Neural progenitor cell (in vitro differentiated cells): ENCODE measurements around the gene PPP2R1A. TPM values are rescaled to one million over a fixed set of nuclear protein-coding genes. Genes with fewer than 3 reads are reported as not detected.
A peak's percentile ranks its signal among the peaks of the same experiment; 100 is the strongest.

Source experiments
- DNase-seq: peaks from one replicate; pipeline ENCODE4 v3.0.0-alpha.2; 2016; ENCODE audit warnings: low spot score
- H2AFZ ChIP-seq: fragments of 200-600 bp; sonication (generic); replicated peaks from 2 replicates; pipeline ENCODE4 v1.6.1; 2016; ENCODE audit warnings: antibody characterized with exemption
- H3F3A ChIP-seq: fragments of 200-600 bp; sonication (generic); 2 replicates; pipeline ENCODE4 v1.6.1; 2016; ENCODE audit warnings: antibody characterized with exemption, low read depth
- H3K27ac ChIP-seq: fragments of 200-600 bp; sonication (generic); 2 replicates; pipeline ENCODE4 v1.5.1; 2016; ENCODE audit warnings: mild to moderate bottlenecking
- H3K27me3 ChIP-seq: fragments of 200-600 bp; sonication (generic); 2 replicates; pipeline ENCODE4 v1.6.1; 2016; ENCODE audit warnings: mild to moderate bottlenecking, moderate library complexity
- H3K36me3 ChIP-seq: fragments of 200-600 bp; sonication (generic); 2 replicates; pipeline ENCODE4 v1.5.1; 2016
- H3K4me1 ChIP-seq: fragments of 200-600 bp; sonication (generic); 2 replicates; pipeline ENCODE4 v1.6.1; 2016; ENCODE audit warnings: mixed run types
- H3K4me2 ChIP-seq: fragments of 200-600 bp; sonication (generic); 2 replicates; pipeline ENCODE4 v1.6.1; 2016
- H3K4me3 ChIP-seq: fragments of 200-600 bp; sonication (generic); 2 replicates; pipeline ENCODE4 v1.5.1; 2016
- H3K79me2 ChIP-seq: fragments of 200-600 bp; sonication (generic); 2 replicates; pipeline ENCODE4 v1.6.1; 2016; ENCODE audit warnings: low read depth
- H3K9ac ChIP-seq: fragments of 200-600 bp; sonication (generic); 2 replicates; pipeline ENCODE4 v1.6.1; 2016
- H3K9me3 ChIP-seq: fragments of 200-600 bp; sonication (generic); 2 replicates; pipeline ENCODE4 v1.5.1; 2016; ENCODE audit warnings: low read depth
- H4K20me1 ChIP-seq: fragments of 200-600 bp; sonication (generic); 2 replicates; pipeline ENCODE4 v1.6.1; 2016; ENCODE audit warnings: low read depth
- H3K27ac Mint-ChIP-seq: 3 replicates; pipeline ENCODE4 v1.8.0; 2021; ENCODE audit warnings: mixed read lengths
- H3K27me3 Mint-ChIP-seq: 2 replicates; pipeline ENCODE4 v1.8.0; 2022; ENCODE audit warnings: low read depth, mild to moderate bottlenecking, inconsistent platforms, moderate library complexity, mixed read lengths; ENCODE audit not compliant: insufficient read depth
- H3K36me3 Mint-ChIP-seq: 3 replicates; pipeline ENCODE4 v1.8.0; 2021; ENCODE audit warnings: mixed read lengths
- H3K4me1 Mint-ChIP-seq: 3 replicates; pipeline ENCODE4 v1.8.0; 2021; ENCODE audit warnings: mixed read lengths
- H3K4me3 Mint-ChIP-seq: 3 replicates; pipeline ENCODE4 v1.8.0; 2021; ENCODE audit warnings: mild to moderate bottlenecking, moderate library complexity, mixed read lengths
- H3K9me3 Mint-ChIP-seq: 3 replicates; pipeline ENCODE4 v1.8.0; 2020; ENCODE audit warnings: mixed read lengths
- CTCF ChIP-seq: fragments of 200-600 bp; sonication (generic); IDR thresholded peaks from 2 replicates; pipeline ENCODE4 v1.5.1; 2017; ENCODE audit warnings: antibody characterized with exemption, mild to moderate bottlenecking
- EZH2 ChIP-seq: fragments of 200-600 bp; sonication (generic); IDR thresholded peaks from 2 replicates; pipeline ENCODE4 v1.6.1; 2017; ENCODE audit warnings: antibody characterized with exemption, mild to moderate bottlenecking, moderate library complexity
- EZH2phosphoT487 ChIP-seq: fragments of 200-600 bp; sonication (generic); IDR thresholded peaks from 2 replicates; pipeline ENCODE4 v1.6.1; 2017; ENCODE audit warnings: antibody characterized with exemption
- total RNA-seq: library from RNA; depleted of rRNA; stranded (reverse); fragments of >200 nt; gene quantifications from 2 replicates; pipeline ENCODE4 v1.2.3, GENCODE V29; 2015; ENCODE audit warnings: low replicate concordance

Gene PPP2R1A
- total RNA-seq, 1 donor from 2014 or later = 218 TPM

GRCh38 chr19:52170863-52171320, 19.0 kb upstream of the PPP2R1A start:
- Histone ChIP-seq H3K79me2 (no peaks in the 10 kb centered on the region), H3K27me3 (peaks cover 16% of the 10 kb centered on the region), H2AFZ (peak overlapping the region; percentile 91), H3F3A (peaks cover 11% of the 10 kb centered on the region), H3K4me3 (peak overlapping the region; percentile 80), H3K4me2 (peak overlapping the region; percentile 87), H3K36me3 (no peaks in the 10 kb centered on the region), H3K9ac (no peak overlapping the region), H3K27ac (no peak overlapping the region), H4K20me1 (no peaks in the 10 kb centered on the region), H3K4me1 (no peaks in the 10 kb centered on the region), H3K9me3 (no peaks in the 10 kb centered on the region)
- peak overlapping the region; percentile 92 for H3K4me3 Mint-ChIP-seq
- peaks cover 17% of the 10 kb centered on the region for H3K36me3 Mint-ChIP-seq
- peak; percentile 57 for DNase-seq
- peaks cover 18% of the 10 kb centered on the region for H3K27me3 Mint-ChIP-seq
- H3K27ac Mint-ChIP-seq = peak overlapping the region; percentile 43
- H3K4me1 Mint-ChIP-seq = peaks cover 12% of the 10 kb centered on the region
- no peak for TF ChIP-seq EZH2
- TF ChIP-seq EZH2phosphoT487 = no peak
- TF ChIP-seq CTCF = no peak
- H3K9me3 Mint-ChIP-seq = peaks cover 37% of the 10 kb centered on the region

- Mint-ChIP-seq H3K27me3 (peaks cover 21% of the 10 kb centered on the region), H3K36me3 (peaks cover 17% of the 10 kb centered on the region), H3K4me3 (peak within 1 kb of the TSS; percentile 92), H3K27ac (peak within 1 kb of the TSS; percentile 43), H3K9me3 (peaks cover 40% of the 10 kb centered on the region), H3K4me1 (peaks cover 15% of the 10 kb centered on the region)
- peaks cover 11% of the 10 kb centered on the region for H3F3A ChIP-seq
- DNase-seq = peak; percentile 92
- H3K9me3 ChIP-seq = no peaks in the 10 kb centered on the region
- H3K27me3 ChIP-seq = peaks cover 16% of the 10 kb centered on the region
- H4K20me1 ChIP-seq = no peaks in the 10 kb centered on the region
- TF ChIP-seq CTCF = no peak
- TF ChIP-seq EZH2 = no peak
- no peak for TF ChIP-seq EZH2phosphoT487
- H3K79me2 ChIP-seq = no peaks in the 10 kb centered on the region
- H2AFZ ChIP-seq = peak within 1 kb of the TSS; percentile 91
- H3K27ac ChIP-seq = no peak within 1 kb of the TSS
- peak within 1 kb of the TSS; percentile 80 for H3K4me3 ChIP-seq
- peak within 1 kb of the TSS; percentile 87 for H3K4me2 ChIP-seq
- H3K36me3 ChIP-seq = no peaks in the 10 kb centered on the region
- no peaks in the 10 kb centered on the region for H3K4me1 ChIP-seq
- no peak within 1 kb of the TSS for H3K9ac ChIP-seq
These were observed 18.3 kb upstream of the PPP2R1A start, which contains the start of gene ZNF836 for GRCh38 chr19:52171321-52172169. Gene ZNF836, minus strand, starts transcription at chr19:52171621. Its CDS starts 3,549 bp downstream, at chr19:52168072.

- Histone ChIP-seq H3K9me3 (no peaks in the 10 kb centered on the region), H3K4me1 (no peaks in the 10 kb centered on the region), H3K36me3 (no peaks in the 10 kb centered on the region), H3K9ac (no peak overlapping the region), H3K79me2 (no peaks in the 10 kb centered on the region), H3K27ac (no peak overlapping the region), H3K4me2 (no peak overlapping the region), H3K27me3 (peaks cover 16% of the 10 kb centered on the region), H2AFZ (peak overlapping the region; percentile 91), H3K4me3 (no peak overlapping the region), H4K20me1 (no peaks in the 10 kb centered on the region), H3F3A (peaks cover 11% of the 10 kb centered on the region)
- DNase-seq = no peak
- Mint-ChIP-seq H3K4me3 (peak overlapping the region; percentile 92), H3K36me3 (peaks cover 17% of the 10 kb centered on the region), H3K9me3 (peaks cover 43% of the 10 kb centered on the region), H3K4me1 (peaks cover 22% of the 10 kb centered on the region), H3K27ac (no peak overlapping the region), H3K27me3 (peaks cover 22% of the 10 kb centered on the region)
- TF ChIP-seq EZH2phosphoT487 = no peak
- no peak for TF ChIP-seq CTCF
These were observed 17.5 kb upstream of the PPP2R1A start for GRCh38 chr19:52172347-52172746.
